NCI-H510A treated with DMSO at 0.1 percent for 48 hours (cell line): ENCODE results near the gene SNX1.
"Not testable (repeated sequence)": the region's sequence is repeated elsewhere in the genome, so short reads cannot be mapped to it uniquely, and the experiment has no call there.

ENCODE experiments used
- DNase-seq: peaks from one replicate; lab custom pipeline; 2025; lab: John Stamatoyannopoulos, UW

Gene SNX1

DNA sequence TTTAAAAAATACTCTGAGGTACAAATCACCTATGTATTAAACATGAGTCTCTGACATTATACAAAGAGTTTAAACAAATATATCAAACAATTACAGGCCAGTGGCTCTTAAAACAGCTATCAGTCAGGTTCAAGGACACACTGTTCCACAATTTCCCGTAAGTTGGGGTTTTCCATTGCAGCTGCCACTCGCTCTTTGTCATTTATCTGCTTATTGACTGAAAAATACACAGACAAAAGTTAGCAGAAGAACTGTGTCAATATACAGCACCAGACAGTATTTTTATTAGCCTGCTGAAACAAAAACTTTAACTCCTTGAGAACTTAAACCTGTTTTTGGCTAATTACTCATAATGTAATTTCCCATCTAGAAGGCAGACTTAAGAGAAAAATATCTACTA lies 23.0 kb upstream of the SNX1 start:
- no peak for DNase-seq

- not testable (repeated sequence) for DNase-seq
Measured at GRCh38 chr15:64073496-64073895, 22.3 kb upstream of the SNX1 start.

- no peak for DNase-seq
Measured at GRCh38 chr15:64082757-64083156, 13.0 kb upstream of the SNX1 start.

DNA sequence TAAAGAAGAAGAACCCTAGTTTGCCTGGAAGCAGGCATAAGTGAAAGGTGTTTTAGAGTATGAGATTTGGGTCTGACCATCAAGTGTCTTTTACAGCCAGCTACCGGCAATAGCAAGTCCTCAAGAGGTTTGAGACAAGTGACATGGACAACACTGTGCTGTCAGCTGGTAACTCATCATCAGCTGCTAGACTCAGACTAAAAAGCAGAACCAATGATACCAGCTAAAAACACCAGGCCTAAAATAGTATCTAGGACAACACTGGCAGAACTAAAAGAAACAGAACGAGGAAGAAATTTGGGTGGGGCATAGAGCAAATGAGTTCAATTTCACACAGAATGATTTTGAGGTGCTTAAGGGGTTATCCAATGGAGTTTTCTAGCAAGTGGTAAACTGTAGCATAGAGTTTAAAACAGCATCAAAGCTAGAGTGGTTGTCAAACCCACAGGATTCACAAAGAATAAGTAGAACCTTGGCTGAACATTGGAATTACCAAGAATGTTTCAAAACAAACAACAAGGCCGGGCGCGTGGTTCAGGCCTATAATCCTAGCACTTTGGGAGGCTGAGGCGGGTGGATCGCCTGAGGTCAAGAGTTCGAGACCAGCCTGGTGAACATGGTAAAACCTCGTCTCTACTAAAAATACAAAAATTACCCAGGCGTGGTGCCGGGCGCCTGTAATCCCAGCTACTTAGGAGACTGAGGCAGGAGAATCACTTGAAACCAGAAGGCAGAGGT lies 6.1 kb upstream of the SNX1 start:
- no peak for DNase-seq

- no peak for DNase-seq
Measured at GRCh38 chr15:64090527-64090926, 5.3 kb upstream of the SNX1 start.

DNA sequence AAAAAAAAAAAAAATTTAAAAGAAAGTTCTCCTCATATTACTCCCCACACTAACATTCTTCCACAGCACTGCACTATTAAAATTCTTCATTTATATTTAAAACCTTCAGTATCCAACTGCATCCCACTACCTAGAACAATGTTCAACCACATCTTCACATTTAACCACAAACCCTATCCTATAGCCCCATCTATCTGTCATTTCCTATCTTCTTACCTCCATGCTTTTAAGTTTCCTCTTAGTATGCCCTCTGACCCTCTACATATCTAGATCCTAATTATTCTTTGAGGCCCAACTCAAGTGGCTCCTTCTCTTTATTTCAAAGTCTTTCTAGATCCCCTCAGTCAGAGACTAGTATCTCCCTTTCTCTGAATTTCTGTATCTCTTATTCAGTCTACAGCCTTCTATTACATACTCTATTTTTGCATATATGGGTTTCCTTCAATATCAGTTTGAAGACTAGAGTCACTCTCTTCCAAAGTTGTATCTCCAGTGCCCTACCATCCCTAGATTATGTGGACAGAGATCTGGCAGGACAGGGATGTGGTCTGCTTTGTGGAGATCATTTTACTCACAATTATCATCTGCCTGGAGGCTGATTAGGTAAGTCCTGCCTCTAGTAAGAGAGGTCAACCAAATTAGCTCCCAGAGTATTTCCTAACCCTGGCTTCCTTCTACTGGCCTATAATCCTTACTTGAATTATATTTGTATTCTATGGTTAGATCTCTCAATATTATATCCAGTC lies 3.5 kb upstream of the SNX1 start:
- DNase-seq, result no peak

DNA sequence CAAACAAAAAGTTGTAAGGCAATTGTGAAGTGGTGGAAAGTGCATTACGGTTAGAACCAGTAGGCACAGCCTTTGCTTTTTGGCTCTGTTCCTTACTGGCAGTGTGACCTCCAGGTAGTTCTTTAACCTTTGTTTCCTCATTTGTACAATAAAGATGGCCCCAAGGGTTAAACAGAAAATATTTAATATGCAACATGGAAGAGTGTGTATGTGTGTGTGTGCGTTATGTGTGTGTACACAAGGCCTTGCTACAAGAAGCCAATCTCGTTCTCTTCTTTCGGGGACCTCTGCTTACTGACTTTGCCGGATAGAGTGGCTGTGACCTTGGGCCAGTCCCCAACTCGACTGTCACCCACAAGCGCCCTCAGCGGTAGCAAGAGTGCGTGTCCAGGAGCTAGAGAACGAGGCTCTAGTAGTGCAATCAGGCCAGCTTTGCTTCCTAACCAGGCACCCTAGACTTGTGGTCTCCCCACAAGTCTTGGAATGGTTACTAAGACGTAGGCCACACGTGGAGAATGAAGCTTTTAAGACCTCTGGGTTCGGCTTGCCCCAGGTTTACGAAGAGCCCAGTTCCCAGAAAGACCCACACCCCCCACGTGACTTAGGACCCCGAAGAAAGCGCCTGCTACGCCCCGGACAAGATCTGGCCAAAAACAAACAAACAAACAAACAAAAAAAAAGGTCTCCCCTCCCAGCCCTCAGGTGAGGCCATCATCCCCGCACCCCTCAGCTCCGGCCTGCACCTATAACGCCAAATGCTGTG lies 2.7 kb upstream of the SNX1 start:
- DNase-seq, result no peak

DNA sequence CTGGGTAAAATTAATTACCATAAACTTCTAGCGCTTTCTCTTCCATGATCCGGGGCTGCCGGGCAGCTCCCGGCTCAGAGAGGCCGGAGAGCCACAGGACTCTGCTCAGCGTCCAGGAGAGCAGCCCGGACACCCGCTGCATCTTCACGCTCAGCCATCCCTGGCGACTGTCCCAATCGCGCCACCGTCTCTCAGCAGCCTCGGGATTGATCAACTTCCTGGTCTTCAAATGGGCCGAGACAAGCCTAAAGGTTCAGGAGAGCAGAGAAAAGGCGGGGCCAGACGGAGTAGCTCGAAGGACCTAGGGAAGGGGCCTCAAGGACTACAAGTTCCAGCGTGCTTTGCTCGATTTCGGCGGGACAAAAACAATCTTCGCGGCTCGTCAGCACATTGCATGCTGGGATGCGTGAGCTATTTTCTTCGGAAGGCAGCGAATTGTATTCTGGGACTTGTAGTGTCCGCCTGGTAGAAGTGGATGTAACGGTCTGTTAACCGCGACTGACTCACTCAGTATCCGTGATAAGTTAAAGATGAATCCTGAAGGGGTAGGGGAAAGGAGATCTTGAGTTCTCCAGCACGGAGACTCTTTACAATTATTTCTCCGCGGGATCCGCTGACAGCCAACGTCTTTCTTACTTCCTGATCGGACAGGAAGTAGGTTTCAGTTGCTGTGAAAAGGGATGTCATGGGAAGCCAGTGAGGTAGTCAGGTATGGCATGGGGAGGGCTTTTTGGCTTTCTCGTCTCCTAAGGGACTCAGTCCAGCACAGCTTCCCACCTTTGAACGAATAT lies 2.0 kb upstream of the SNX1 start, which contains the start of gene CIAO2A:
TSS of gene CIAO2A (minus strand) at position 212 of the 791 bp plus-strand sequence. CDS start at position 142, 70 bp downstream.
- DNase-seq, result peak; percentile 95

DNA sequence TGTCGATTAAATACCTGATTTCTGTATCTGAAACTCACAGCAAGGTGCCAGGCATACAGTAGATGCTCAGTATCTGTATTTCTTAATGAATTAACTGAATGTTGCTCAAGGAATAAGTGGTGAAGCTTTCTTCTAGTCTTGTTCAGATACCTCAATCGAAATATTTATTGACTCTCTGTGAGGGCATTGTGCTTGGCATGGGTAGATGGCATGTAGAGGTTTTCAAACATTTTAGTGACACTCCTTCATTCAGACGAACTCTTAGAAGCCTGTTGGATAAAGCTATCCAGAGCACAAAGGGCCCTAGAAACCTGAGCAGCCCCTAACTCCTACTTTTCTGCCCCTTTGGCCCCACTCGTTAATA lies 369 bp upstream of the SNX1 start:
- no peak for DNase-seq

- no peak for DNase-seq
Measured at GRCh38 chr15:64096668-64097384, 1.0 kb downstream of the SNX1 start.

DNA sequence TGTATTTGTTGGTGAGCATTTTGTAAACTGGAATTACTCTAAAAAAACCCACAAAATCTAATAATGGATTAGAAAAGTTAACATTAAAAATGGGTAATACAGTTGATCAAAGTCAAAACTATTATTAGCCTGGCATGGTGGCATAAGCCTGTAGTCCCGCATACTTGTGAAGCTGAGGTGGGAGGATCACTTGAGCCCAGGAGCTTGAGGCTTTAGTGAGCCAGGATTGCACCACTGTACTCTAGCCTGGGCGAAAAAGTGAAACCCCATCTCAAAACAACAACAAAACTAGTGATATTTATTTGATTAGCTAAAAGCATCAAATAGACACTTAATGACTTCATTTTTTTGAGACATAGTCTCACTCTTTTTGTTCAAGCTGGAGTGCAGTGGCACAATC lies 3.6 kb downstream of the SNX1 start:
- no peak for DNase-seq

DNA sequence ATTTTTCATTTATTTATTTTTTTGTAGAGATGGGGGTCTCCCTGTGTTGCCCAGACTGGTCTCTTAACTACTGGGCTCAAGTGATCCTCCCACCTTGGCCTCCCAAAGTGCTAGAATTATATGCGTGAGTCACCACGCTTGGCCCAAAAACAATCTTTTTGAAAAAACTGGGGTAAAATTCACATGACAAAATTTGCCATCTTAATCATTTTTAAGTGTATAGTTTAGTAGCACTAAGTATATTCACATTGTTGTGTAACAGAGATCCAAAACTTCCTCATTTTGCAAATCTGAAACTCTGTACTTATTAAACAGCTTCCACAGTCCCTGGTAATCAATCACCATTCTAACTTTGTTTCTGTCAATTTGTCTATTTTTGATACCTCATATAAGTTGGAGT lies 5.2 kb downstream of the SNX1 start:
- DNase-seq, result no peak

DNA sequence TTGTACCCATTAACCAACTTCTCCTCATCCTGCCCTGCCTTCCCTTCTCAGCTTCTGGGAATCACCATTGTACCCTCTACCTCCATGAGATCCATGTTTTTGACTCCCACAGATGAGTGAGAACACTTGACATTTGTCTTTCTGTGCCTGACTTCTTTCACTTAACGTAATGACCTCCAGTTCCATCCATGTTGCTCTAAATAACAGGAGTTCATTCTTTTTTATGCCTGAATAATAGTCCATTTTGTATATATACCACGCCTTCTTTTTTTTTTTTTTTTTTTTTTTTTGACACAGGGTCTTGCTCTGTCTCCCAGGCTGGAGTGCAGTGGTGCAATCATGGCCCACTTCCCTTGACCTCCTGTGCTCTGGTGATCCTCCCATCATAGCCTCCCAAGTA lies 6.7 kb downstream of the SNX1 start:
- no peak for DNase-seq

DNA sequence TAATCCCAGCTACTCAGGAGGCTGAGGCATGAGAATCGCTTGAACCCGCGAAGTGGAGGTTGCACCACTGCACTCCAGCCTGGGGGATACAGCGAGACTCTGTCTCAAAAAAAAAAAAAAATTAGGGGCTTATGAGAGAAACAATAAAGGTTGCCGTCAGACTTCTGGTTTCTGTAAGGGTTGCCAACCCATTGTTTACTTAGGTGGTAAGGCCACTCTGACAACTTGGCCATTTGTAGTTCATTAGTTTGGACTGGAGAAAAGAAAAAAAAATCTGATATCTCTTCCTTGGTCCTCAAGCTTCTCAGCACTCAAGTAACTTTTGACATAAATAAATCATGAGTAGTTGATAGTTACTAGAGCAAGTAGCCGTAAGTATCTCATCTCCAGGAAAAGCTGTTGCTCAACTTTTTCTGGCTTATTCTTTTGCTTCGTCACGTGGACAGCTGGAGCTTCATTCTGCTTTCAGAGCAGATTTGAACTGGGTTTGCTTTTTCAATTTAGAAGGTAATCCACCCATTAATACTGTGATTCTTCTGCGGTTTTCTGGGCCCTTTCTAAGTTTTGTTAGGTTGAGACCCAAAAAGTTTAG lies 9.4 kb downstream of the SNX1 start:
- no peak for DNase-seq

GRCh38 chr15:64107337-64107736 lies 11.6 kb downstream of the SNX1 start:
- DNase-seq, result no peak

- DNase-seq, result not testable (repeated sequence)
Measured at GRCh38 chr15:64110108-64110701, 14.4 kb downstream of the SNX1 start.

DNA sequence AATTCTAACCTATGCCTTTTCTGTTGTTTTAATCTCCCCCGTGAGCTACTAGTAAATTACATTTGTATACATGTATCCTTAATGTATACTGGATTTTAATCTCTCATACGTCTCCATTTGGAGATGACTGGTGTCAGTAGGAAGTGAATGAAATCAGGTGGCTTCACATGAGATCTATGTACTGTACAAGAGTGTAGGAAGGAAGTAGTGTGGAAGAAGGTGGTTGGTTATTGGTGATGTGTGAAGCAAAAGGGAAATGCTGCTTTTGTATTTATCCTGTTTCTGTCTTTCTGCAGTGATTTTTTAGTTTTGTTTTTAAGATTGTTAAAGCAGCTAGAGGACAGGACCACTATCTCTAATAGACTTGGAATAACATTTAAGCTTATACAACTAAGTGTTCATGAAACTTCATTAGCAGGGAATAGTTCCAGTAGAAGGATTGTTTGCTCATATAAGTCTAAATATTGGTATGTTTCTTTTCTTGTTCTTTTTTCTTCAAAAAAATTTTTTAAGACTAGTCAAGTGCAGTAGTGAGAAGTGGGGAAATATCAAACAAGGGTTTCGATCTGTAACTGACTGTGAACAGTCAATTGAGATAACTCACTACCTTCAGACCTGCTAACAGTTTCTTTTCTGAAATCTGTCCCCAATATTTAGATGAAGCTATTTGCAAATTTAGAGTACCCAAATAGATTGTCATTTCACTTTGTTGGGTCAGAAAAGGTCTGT lies 15.3 kb downstream of the SNX1 start:
- no peak for DNase-seq

- DNase-seq, result no peak
Measured at GRCh38 chr15:64111679-64112050, 15.9 kb downstream of the SNX1 start.

GRCh38 chr15:64112073-64112772 lies 16.4 kb downstream of the SNX1 start:
- no peak for DNase-seq
